Measurements from ENCODE around the gene CRYGN.

DNA sequence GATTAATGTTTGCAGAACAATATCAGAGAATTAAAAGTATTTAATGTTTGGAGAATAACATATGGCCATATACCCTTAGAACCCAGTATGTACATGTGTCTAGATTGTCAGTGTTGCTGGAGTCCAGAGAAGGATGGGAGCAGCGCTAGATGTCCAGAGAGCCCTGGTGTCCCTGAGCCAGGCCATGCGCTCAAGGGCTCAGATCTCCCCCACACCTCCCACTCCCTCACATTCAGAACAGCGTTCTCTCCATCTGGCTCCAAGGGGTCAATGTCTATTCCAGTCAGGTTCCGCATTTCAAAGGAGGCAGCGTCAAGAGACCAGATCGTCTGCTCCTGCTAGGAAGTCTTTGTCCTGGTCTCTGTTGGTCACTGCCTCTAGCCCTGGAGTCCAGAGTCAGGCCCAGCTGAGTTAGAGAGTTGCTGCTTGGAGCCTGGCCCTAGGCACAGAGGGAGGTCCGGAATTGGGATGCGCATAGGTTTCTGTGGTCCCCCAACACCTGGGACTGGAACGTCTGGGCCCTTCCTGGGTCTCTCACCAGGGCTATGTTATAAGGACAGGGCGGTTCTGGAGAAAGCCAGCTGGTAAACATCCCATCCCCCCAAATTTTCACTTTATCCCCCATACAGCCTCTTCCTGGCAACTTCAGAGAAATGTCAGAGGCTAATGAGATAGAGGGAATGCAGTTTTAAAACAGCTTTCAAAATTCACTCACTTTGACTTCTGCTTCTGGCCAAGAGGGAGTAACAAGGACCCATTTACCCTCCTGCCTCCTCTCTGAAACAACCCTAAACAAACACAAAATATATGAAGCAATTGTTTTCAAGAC is 23.6 kb downstream of the CRYGN start:
- TF ChIP-seq, protein P1, sequence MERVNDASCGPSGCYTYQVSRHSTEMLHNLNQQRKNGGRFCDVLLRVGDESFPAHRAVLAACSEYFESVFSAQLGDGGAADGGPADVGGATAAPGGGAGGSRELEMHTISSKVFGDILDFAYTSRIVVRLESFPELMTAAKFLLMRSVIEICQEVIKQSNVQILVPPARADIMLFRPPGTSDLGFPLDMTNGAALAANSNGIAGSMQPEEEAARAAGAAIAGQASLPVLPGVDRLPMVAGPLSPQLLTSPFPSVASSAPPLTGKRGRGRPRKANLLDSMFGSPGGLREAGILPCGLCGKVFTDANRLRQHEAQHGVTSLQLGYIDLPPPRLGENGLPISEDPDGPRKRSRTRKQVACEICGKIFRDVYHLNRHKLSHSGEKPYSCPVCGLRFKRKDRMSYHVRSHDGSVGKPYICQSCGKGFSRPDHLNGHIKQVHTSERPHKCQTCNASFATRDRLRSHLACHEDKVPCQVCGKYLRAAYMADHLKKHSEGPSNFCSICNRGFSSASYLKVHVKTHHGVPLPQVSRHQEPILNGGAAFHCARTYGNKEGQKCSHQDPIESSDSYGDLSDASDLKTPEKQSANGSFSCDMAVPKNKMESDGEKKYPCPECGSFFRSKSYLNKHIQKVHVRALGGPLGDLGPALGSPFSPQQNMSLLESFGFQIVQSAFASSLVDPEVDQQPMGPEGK (CRISPR knock-in tag; IDR thresholded peaks at IDR 0.05; ENCODE audit: borderline replicate concordance): no peak
- TF ChIP-seq TSHZ2 (CRISPR knock-in tag; IDR thresholded peaks at IDR 0.05): no peak
- TF ChIP-seq, protein P2, sequence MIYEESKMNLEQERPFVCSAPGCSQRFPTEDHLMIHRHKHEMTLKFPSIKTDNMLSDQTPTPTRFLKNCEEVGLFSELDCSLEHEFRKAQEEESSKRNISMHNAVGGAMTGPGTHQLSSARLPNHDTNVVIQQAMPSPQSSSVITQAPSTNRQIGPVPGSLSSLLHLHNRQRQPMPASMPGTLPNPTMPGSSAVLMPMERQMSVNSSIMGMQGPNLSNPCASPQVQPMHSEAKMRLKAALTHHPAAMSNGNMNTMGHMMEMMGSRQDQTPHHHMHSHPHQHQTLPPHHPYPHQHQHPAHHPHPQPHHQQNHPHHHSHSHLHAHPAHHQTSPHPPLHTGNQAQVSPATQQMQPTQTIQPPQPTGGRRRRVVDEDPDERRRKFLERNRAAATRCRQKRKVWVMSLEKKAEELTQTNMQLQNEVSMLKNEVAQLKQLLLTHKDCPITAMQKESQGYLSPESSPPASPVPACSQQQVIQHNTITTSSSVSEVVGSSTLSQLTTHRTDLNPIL (CRISPR knock-in tag; IDR thresholded peaks at IDR 0.05; ENCODE audit: low read depth): no peak
- no peak for TF ChIP-seq CSDC2 (CRISPR knock-in tag; IDR thresholded peaks at IDR 0.05)
- no peak for TF ChIP-seq ISL1 (CRISPR knock-in tag; IDR thresholded peaks at IDR 0.05)
- no peak for TF ChIP-seq BACH2 (CRISPR knock-in tag; IDR thresholded peaks at IDR 0.05; ENCODE audit: borderline replicate concordance)
- TF ChIP-seq OSR1 (CRISPR knock-in tag; IDR thresholded peaks at IDR 0.05): no peak
- TF ChIP-seq RARB (CRISPR knock-in tag; IDR thresholded peaks at IDR 0.05): no peak
- no peak for TF ChIP-seq ESRRG (CRISPR knock-in tag; IDR thresholded peaks at IDR 0.05)
- no peak for TF ChIP-seq ZFP3 (CRISPR knock-in tag; IDR thresholded peaks at IDR 0.05)
- no peak for TF ChIP-seq ZFP30 (CRISPR knock-in tag; IDR thresholded peaks at IDR 0.05)
- TF ChIP-seq CSRNP3 (CRISPR knock-in tag; IDR thresholded peaks at IDR 0.05): no peak
- no peak for TF ChIP-seq ARNTL (CRISPR knock-in tag; IDR thresholded peaks at IDR 0.05; ENCODE audit: borderline replicate concordance, low read depth)

Data from SK-N-SH treated with all-trans-retinoic acid at 6 μM for 48 hours (cell line).